Measurements from ENCODE around the gene FERD3L. TPM values are rescaled to one million over a fixed set of nuclear protein-coding genes. Genes with fewer than 3 reads are reported as not detected.

Gene FERD3L
- total RNA-seq, 1 donor = not detected

- peak; percentile 40 for DNase-seq (ENCODE audit: low read depth)
- H3K4me3 ChIP-seq (ENCODE audit: low read depth, low read length) = peak overlapping the region; percentile 62
- no peak for TF ChIP-seq CTCF (IDR thresholded peaks at IDR 0.05; ENCODE audit: insufficient read depth, low read length)
Measured at GRCh38 chr7:19111474-19112273, 33.5 kb downstream of the FERD3L start.

GRCh38 chr7:19110776-19111175 lies 34.4 kb downstream of the FERD3L start:
- H3K4me3 ChIP-seq (ENCODE audit: low read depth, low read length) = no peak overlapping the region
- DNase-seq (ENCODE audit: low read depth) = no peak
- no peak for TF ChIP-seq CTCF (IDR thresholded peaks at IDR 0.05; ENCODE audit: insufficient read depth, low read length)

GRCh38 chr7:19110026-19110730 lies 35.0 kb downstream of the FERD3L start:
- no peak for DNase-seq (ENCODE audit: low read depth)
- no peak overlapping the region for H3K4me3 ChIP-seq (ENCODE audit: low read depth, low read length)
- TF ChIP-seq CTCF (IDR thresholded peaks at IDR 0.05; ENCODE audit: insufficient read depth, low read length) = no peak

DNA sequence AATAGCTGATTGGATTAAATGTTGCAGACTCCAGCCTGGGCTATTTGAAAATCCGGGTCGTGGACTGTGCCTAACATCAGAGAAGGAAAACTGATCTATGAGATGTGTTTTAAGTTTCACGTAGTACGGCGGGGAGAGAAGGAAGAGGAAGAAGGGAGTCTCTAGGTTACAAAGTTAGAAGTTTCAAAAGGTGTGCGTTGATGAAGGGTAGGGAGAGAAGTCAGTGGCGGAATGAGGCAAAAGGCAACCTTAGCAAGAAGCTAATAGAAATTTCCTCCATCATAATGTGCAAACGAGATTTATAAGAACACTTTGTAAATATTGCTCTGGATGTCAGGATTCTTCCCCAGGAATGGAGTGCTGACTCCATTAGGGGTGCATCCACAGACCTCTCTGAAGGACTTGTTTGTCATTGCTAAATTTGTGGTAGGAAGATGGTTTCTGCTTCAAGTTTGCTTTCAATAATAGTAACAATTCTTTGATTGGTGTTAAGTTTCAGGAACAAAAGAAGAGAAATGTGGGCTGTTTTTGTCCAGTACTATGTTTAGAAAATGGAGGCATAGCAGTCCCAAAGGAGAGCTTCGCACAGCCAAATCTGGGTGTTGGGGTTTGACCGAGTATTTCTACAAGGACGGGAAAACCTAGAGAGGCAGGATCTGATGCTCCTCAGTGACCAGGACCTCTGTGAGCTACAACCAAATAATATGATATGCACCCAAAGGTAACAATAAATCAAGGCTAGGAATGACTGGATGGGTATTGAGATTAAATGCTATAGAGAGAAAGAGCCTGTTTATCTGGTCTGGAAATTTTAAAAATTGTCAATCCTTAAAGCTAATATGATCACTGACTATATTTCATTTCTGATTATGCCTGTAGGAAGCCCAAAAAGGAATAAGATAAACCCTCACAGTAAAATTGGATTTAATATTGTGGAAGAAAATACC lies 35.9 kb downstream of the FERD3L start:
- DNase-seq (ENCODE audit: low read depth) = no peak
- no peak for TF ChIP-seq CTCF (IDR thresholded peaks at IDR 0.05; ENCODE audit: insufficient read depth, low read length)
- no peak overlapping the region for H3K4me3 ChIP-seq (ENCODE audit: low read depth, low read length)

- DNase-seq (ENCODE audit: low read depth) = peak; percentile 81
- peak overlapping the region; percentile 67 for H3K4me3 ChIP-seq (ENCODE audit: low read depth, low read length)
- no peak for TF ChIP-seq CTCF (IDR thresholded peaks at IDR 0.05; ENCODE audit: insufficient read depth, low read length)
Measured at GRCh38 chr7:19107356-19108146, 37.7 kb downstream of the FERD3L start.

DNA sequence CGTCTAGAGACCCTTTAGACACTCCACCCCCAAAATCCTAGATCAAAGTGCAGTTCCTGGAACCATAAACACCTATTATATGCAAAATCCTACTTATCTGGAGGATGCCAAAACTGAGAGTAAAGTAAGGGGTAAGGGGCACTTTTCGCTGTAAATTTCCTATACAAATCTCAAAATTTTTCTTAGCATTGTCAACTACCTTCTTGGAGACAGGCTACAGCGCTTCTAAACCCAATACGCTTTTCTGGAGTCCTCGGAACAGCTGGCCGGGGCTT lies 38.2 kb downstream of the FERD3L start:
- H3K4me3 ChIP-seq (ENCODE audit: low read depth, low read length) = peak overlapping the region; percentile 67
- DNase-seq (ENCODE audit: low read depth) = no peak
- TF ChIP-seq CTCF (IDR thresholded peaks at IDR 0.05; ENCODE audit: insufficient read depth, low read length) = no peak
